Mesothelial cell of epicardium (in vitro differentiated cells): ENCODE data around the gene UGT2B17. TPM values are rescaled to one million over a fixed set of nuclear protein-coding genes. Genes with fewer than 3 reads are reported as not detected.
"Not testable (repeated sequence)": the region's sequence is repeated elsewhere in the genome, so short reads cannot be mapped to it uniquely, and the experiment has no call there.

Source experiments
- DNase-seq, 2 experiments: peaks; one replicate each; pipeline ENCODE4 v3.0.0; 2021; ENCODE audit warnings: low spot score in 2 of 2; ENCODE audit not compliant: unreplicated experiment in 2 of 2
- H3K27ac Mint-ChIP-seq: 2 replicates; pipeline ENCODE4 v1.8.0; 2021; ENCODE audit warnings: mixed read lengths
- H3K27me3 Mint-ChIP-seq: 2 replicates; pipeline ENCODE4 v1.8.0; 2021; ENCODE audit warnings: low read depth, mixed read lengths
- H3K36me3 Mint-ChIP-seq: 2 replicates; pipeline ENCODE4 v1.8.0; 2021; ENCODE audit warnings: mixed read lengths
- H3K4me1 Mint-ChIP-seq: 2 replicates; pipeline ENCODE4 v1.8.0; 2021; ENCODE audit warnings: mixed read lengths
- H3K4me3 Mint-ChIP-seq: 2 replicates; pipeline ENCODE4 v1.8.0; 2021; ENCODE audit warnings: mild to moderate bottlenecking, moderate library complexity, mixed read lengths
- H3K9me3 Mint-ChIP-seq: 2 replicates; pipeline ENCODE4 v1.8.0; 2021; ENCODE audit warnings: mixed read lengths
- CTCF ChIP-seq: fragments of 200-600 bp; sonication (generic); IDR thresholded peaks from one replicate; pipeline ENCODE4 v1.5.0; 2021; ENCODE audit warnings: antibody characterized with exemption; ENCODE audit not compliant: unreplicated experiment
- total RNA-seq: library from RNA; stranded (reverse); gene quantifications from 3 replicates; pipeline ENCODE4 v1.2.1, GENCODE V29; 2021

Gene UGT2B17
- not detected in 3 replicates for total RNA-seq

- no peak for TF ChIP-seq CTCF
- Mint-ChIP-seq H3K36me3 (no peaks in the 10 kb centered on the region), H3K4me1 (no peaks in the 10 kb centered on the region), H3K27me3 (no peaks in the 10 kb centered on the region), H3K27ac (peak within 1 kb of the TSS; percentile 30), H3K4me3 (no peak within 1 kb of the TSS), H3K9me3 (no peaks in the 10 kb centered on the region)
- no peak for DNase-seq
Measured at GRCh38 chr4:68576272-68577125, at the start of gene UGT2B17. UGT2B17 (minus strand) TSS chr4:68576322; CDS start chr4:68568484, 7,838 bp downstream.

GRCh38 chr4:68622731-68623130, 46.6 kb upstream of the UGT2B17 start:
- H3K4me1 Mint-ChIP-seq, H3K36me3 Mint-ChIP-seq, H3K4me3 Mint-ChIP-seq, H3K27me3 Mint-ChIP-seq, DNase-seq, H3K27ac Mint-ChIP-seq, H3K9me3 Mint-ChIP-seq: not testable (repeated sequence)

- H3K27ac Mint-ChIP-seq: no peak overlapping the region
- H3K27me3 Mint-ChIP-seq: no peaks in the 10 kb centered on the region
- no peaks in the 10 kb centered on the region for H3K4me1 Mint-ChIP-seq
- TF ChIP-seq CTCF: no peak
- no peak for DNase-seq
- H3K9me3 Mint-ChIP-seq: peaks cover 8% of the 10 kb centered on the region
- H3K36me3 Mint-ChIP-seq: no peaks in the 10 kb centered on the region
- H3K4me3 Mint-ChIP-seq: no peak overlapping the region
Measured at GRCh38 chr4:68617003-68617698, 41.0 kb upstream of the UGT2B17 start.

- TF ChIP-seq CTCF: no peak
- Mint-ChIP-seq H3K36me3 (no peaks in the 10 kb centered on the region), H3K27me3 (no peaks in the 10 kb centered on the region), H3K9me3 (peaks cover 6% of the 10 kb centered on the region), H3K4me3 (no peak overlapping the region), H3K4me1 (no peaks in the 10 kb centered on the region), H3K27ac (no peak overlapping the region)
- no peak for DNase-seq
Measured at GRCh38 chr4:68615699-68616422, 39.7 kb upstream of the UGT2B17 start.

GRCh38 chr4:68613752-68614151, 37.6 kb upstream of the UGT2B17 start:
- Mint-ChIP-seq H3K27ac (no peak overlapping the region), H3K36me3 (no peaks in the 10 kb centered on the region), H3K9me3 (no peaks in the 10 kb centered on the region), H3K4me3 (no peak overlapping the region), H3K4me1 (no peaks in the 10 kb centered on the region), H3K27me3 (no peaks in the 10 kb centered on the region)
- no peak for DNase-seq
- TF ChIP-seq CTCF: no peak
